GM23338 (cell line): ENCODE results near the gene KLK2. TPM values are rescaled to one million over a fixed set of nuclear protein-coding genes. Genes with fewer than 3 reads are reported as not detected.

ENCODE experiments used
- ATAC-seq: fragments of 200-7000 bp; cut with Tn5 transposase; 3 replicates; pipeline ENCODE4 v1.9.1; 2020
- DNase-seq: peaks from one replicate; pipeline ENCODE4 v3.0.0-alpha.2; 2015; ENCODE audit warnings: low spot score
- H2AFZ ChIP-seq: fragments of 200-600 bp; sonication (generic); 2 replicates; pipeline ENCODE4 v1.8.0; 2016; ENCODE audit warnings: antibody characterized with exemption, mild to moderate bottlenecking, moderate library complexity
- H3F3A ChIP-seq: fragments of 200-600 bp; sonication (generic); replicated peaks from 2 replicates; pipeline ENCODE4 v1.8.0; 2017; ENCODE audit warnings: antibody characterized with exemption, mixed run types, low read depth
- H3K27ac ChIP-seq: fragments of 200-600 bp; sonication (generic); 2 replicates; pipeline ENCODE4 v1.6.1; 2016; ENCODE audit warnings: low read depth
- H3K27me3 ChIP-seq: fragments of 200-600 bp; sonication (generic); 2 replicates; pipeline ENCODE4 v1.8.0; 2016; ENCODE audit warnings: mild to moderate bottlenecking, mixed run types, moderate library complexity; ENCODE audit not compliant: insufficient read depth
- H3K36me3 ChIP-seq: fragments of 200-600 bp; sonication (generic); 2 replicates; pipeline ENCODE4 v1.8.0; 2016; ENCODE audit warnings: mild to moderate bottlenecking; ENCODE audit not compliant: insufficient read depth
- H3K4me1 ChIP-seq: fragments of 200-600 bp; sonication (generic); 2 replicates; pipeline ENCODE4 v1.8.0; 2016; ENCODE audit warnings: mild to moderate bottlenecking, moderate library complexity; ENCODE audit not compliant: insufficient read depth
- H3K4me2 ChIP-seq: fragments of 200-600 bp; sonication (generic); 2 replicates; pipeline ENCODE4 v1.7.1; 2017; ENCODE audit warnings: mixed run types
- H3K4me3 ChIP-seq: fragments of 200-600 bp; sonication (generic); 2 replicates; pipeline ENCODE4 v1.6.1; 2016; ENCODE audit warnings: mixed run types
- H3K79me2 ChIP-seq: fragments of 200-600 bp; sonication (generic); replicated peaks from 2 replicates; pipeline ENCODE4 v1.8.0; 2017; ENCODE audit warnings: mild to moderate bottlenecking; ENCODE audit not compliant: insufficient read depth
- H3K9me2 ChIP-seq: fragments of 200-600 bp; sonication (generic); 2 replicates; pipeline ENCODE4 v1.8.0; 2017; ENCODE audit not compliant: insufficient read depth
- H4K20me1 ChIP-seq: fragments of 200-600 bp; sonication (generic); replicated peaks from 2 replicates; pipeline ENCODE4 v1.8.0; 2017; ENCODE audit warnings: mild to moderate bottlenecking; ENCODE audit not compliant: insufficient read depth
- H3K27ac Mint-ChIP-seq: 2 replicates; pipeline ENCODE4 v1.8.0; 2020; ENCODE audit warnings: inconsistent platforms, mild to moderate bottlenecking, moderate library complexity, mixed read lengths
- H3K27me3 Mint-ChIP-seq: 3 replicates; pipeline ENCODE4 v1.8.0; 2022; ENCODE audit warnings: low read depth, mild to moderate bottlenecking, moderate library complexity, mixed read lengths, inconsistent platforms; ENCODE audit not compliant: insufficient read depth, poor library complexity
- H3K36me3 Mint-ChIP-seq: 3 replicates; pipeline ENCODE4 v1.8.0; 2021; ENCODE audit warnings: low read depth, mild to moderate bottlenecking, inconsistent platforms, moderate library complexity, mixed read lengths
- H3K4me1 Mint-ChIP-seq: 3 replicates; pipeline ENCODE4 v1.8.0; 2020; ENCODE audit warnings: mild to moderate bottlenecking, inconsistent platforms, mixed read lengths
- H3K4me3 Mint-ChIP-seq: 3 replicates; pipeline ENCODE4 v1.8.0; 2021; ENCODE audit warnings: moderate library complexity, mild to moderate bottlenecking, inconsistent platforms, mixed read lengths
- H3K9me3 Mint-ChIP-seq: 3 replicates; pipeline ENCODE4 v1.8.0; 2020; ENCODE audit warnings: moderate library complexity, mild to moderate bottlenecking, inconsistent platforms, mixed read lengths
- CTCF ChIP-seq, 2 experiments: fragments of 200-600 bp in 1 of 2; sonication (generic) in 1 of 2; conservative IDR thresholded peaks; 2 replicates each; pipeline versions ENCODE4 v1.5.1 to v1.6.1; 2016 to 2017; ENCODE audit warnings: antibody characterized with exemption in 2 of 2, low read depth in 2 of 2, mild to moderate bottlenecking in 2 of 2, moderate library complexity in 1 of 2
- ETS1 ChIP-seq: IDR thresholded peaks from 2 replicates; pipeline ENCODE4 v1.6.1; 2016; ENCODE audit warnings: antibody characterized with exemption
- EZH2 ChIP-seq: fragments of 200-600 bp; sonication (generic); IDR thresholded peaks from one replicate; pipeline ENCODE4 v1.8.0; 2017; ENCODE audit warnings: antibody characterized with exemption, mild to moderate bottlenecking, low read depth; ENCODE audit not compliant: unreplicated experiment
- EZH2phosphoT487 ChIP-seq: fragments of 200-600 bp; sonication (generic); IDR thresholded peaks from one replicate; pipeline ENCODE4 v1.8.1; 2018; ENCODE audit warnings: antibody characterized with exemption; ENCODE audit not compliant: unreplicated experiment
- NANOG ChIP-seq: IDR thresholded peaks from 2 replicates; pipeline ENCODE4 v1.6.1; 2016; ENCODE audit warnings: antibody characterized with exemption, borderline replicate concordance
- POLR2AphosphoS5 ChIP-seq: IDR thresholded peaks from 2 replicates; pipeline ENCODE4 v1.6.1; 2016; ENCODE audit warnings: antibody characterized with exemption, low read depth
- STAT1 ChIP-seq: IDR thresholded peaks from one replicate; pipeline ENCODE4 v1.6.1; 2016; ENCODE audit warnings: antibody characterized with exemption; ENCODE audit not compliant: unreplicated experiment
- ZNF114 ChIP-seq: fragments of 250-450 bp; sonication (Bioruptor Pico); IDR thresholded peaks from 2 replicates; pipeline ENCODE4 v1.5.0; 2020; ENCODE audit warnings: mild to moderate bottlenecking, moderate library complexity
- ZNF331 ChIP-seq: fragments of 250-450 bp; sonication (Bioruptor Pico); IDR thresholded peaks from 2 replicates; pipeline ENCODE4 v1.5.0; 2020; ENCODE audit warnings: low read depth, mild to moderate bottlenecking, moderate library complexity
- polyA plus RNA-seq: library from polyadenylated mRNA; unstranded; fragments of >200 nt; fragmentation: Nextera tagmentation; extraction: Ambion mirVana; gene quantifications from 2 replicates; pipeline ENCODE4 v1.2.1, GENCODE V29; 2016
- total RNA-seq: library from RNA; depleted of rRNA; stranded (reverse); fragments of >200 nt; shearing (Covaris generic); gene quantifications from 2 replicates; pipeline ENCODE4 v1.2.3, GENCODE V29; 2014
- TF ChIP-seq, protein P1 (sequence below): IDR thresholded peaks from one replicate; pipeline ENCODE4 v1.6.1; 2018; ENCODE audit warnings: antibody characterized with exemption; ENCODE audit not compliant: unreplicated experiment

The KLK2 gene
- total and polyA plus RNA-seq, 2 experiments from 2014 or later = 0.18 to 0.69 TPM

- H3K36me3 ChIP-seq = no peaks in the 10 kb centered on the region
- no peaks in the 10 kb centered on the region for H3K9me2 ChIP-seq
- H3K27me3 ChIP-seq = peaks cover 3% of the 10 kb centered on the region; the same call in 1 of the 2 replicates
- no peak overlapping the region for H2AFZ ChIP-seq
- H3K4me1 Mint-ChIP-seq = no peaks in the 10 kb centered on the region
- H3K4me2 ChIP-seq = no peak overlapping the region
- H3K36me3 Mint-ChIP-seq = peaks cover 20% of the 10 kb centered on the region
- H3K27ac Mint-ChIP-seq = no peak overlapping the region
- no peak for DNase-seq
- no peak overlapping the region for H3K27ac ChIP-seq
- peaks cover 42% of the 10 kb centered on the region for H3K9me3 Mint-ChIP-seq
- no peak overlapping the region for H3K4me3 Mint-ChIP-seq
- H3F3A ChIP-seq = no peaks in the 10 kb centered on the region
- peaks cover 9% of the 10 kb centered on the region; the same call in 1 of the 2 replicates for H3K4me1 ChIP-seq
- H4K20me1 ChIP-seq = no peaks in the 10 kb centered on the region
- no peak for ATAC-seq
- TF ChIP-seq ZNF331 (CRISPR knock-in tag) (no peak), ZNF114 (CRISPR knock-in tag) (no peak), NANOG (no peak), CTCF (conservative IDR thresholded peaks at IDR 0.05; ENCODE audit: low read depth in 2 of 2) (no peak), EZH2phosphoT487 (no peak), ETS1 (no peak), POLR2AphosphoS5 (no peak), EZH2 (no peak), STAT1 (no peak)
- TF ChIP-seq, protein P1, sequence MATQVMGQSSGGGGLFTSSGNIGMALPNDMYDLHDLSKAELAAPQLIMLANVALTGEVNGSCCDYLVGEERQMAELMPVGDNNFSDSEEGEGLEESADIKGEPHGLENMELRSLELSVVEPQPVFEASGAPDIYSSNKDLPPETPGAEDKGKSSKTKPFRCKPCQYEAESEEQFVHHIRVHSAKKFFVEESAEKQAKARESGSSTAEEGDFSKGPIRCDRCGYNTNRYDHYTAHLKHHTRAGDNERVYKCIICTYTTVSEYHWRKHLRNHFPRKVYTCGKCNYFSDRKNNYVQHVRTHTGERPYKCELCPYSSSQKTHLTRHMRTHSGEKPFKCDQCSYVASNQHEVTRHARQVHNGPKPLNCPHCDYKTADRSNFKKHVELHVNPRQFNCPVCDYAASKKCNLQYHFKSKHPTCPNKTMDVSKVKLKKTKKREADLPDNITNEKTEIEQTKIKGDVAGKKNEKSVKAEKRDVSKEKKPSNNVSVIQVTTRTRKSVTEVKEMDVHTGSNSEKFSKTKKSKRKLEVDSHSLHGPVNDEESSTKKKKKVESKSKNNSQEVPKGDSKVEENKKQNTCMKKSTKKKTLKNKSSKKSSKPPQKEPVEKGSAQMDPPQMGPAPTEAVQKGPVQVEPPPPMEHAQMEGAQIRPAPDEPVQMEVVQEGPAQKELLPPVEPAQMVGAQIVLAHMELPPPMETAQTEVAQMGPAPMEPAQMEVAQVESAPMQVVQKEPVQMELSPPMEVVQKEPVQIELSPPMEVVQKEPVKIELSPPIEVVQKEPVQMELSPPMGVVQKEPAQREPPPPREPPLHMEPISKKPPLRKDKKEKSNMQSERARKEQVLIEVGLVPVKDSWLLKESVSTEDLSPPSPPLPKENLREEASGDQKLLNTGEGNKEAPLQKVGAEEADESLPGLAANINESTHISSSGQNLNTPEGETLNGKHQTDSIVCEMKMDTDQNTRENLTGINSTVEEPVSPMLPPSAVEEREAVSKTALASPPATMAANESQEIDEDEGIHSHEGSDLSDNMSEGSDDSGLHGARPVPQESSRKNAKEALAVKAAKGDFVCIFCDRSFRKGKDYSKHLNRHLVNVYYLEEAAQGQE = no peak
- no peak overlapping the region for H3K4me3 ChIP-seq
- H3K27me3 Mint-ChIP-seq = peaks cover 9% of the 10 kb centered on the region
- H3K79me2 ChIP-seq = no peaks in the 10 kb centered on the region
Observed at GRCh38 chr19:50880241-50880640, 7.0 kb downstream of the KLK2 start.

DNA sequence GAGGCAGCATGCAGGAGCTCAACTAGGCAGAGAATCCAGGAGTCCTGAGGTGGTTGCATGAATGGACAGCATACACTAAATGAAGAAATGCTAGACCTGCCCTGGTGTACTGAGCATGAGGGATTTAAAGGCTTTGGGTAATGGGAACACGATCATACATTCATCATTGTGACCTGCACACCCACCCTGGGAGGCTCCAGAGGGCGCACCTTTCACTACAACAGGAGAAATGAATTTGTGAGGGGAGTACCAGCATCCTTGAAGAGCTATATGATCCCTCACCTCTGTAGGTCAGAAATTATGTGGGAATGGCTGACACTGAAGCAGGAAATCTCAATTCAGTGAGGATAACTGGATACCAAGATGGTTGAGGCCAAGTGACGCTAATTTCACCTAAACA, 8.9 kb downstream of the KLK2 start:
- no peaks in the 10 kb centered on the region for H3K9me2 ChIP-seq
- peaks cover 11% of the 10 kb centered on the region for H3K27me3 Mint-ChIP-seq
- no peak for ATAC-seq
- peaks cover 3% of the 10 kb centered on the region; the same call in 1 of the 2 replicates for H3K27me3 ChIP-seq
- H3K9me3 Mint-ChIP-seq = peaks cover 61% of the 10 kb centered on the region
- no peak for DNase-seq
- no peak overlapping the region for H2AFZ ChIP-seq
- H3K4me2 ChIP-seq = no peak overlapping the region
- TF ChIP-seq, protein P1 = no peak
- TF ChIP-seq CTCF (conservative IDR thresholded peaks at IDR 0.05; ENCODE audit: low read depth in 2 of 2) = peak in 1 of 2 experiments; percentile 55; a peak in 3 of 4 replicates
- H3K4me1 Mint-ChIP-seq = no peaks in the 10 kb centered on the region; the same call in 2 of the 3 replicates
- H3K36me3 Mint-ChIP-seq = peaks cover 34% of the 10 kb centered on the region
- H3K79me2 ChIP-seq = no peaks in the 10 kb centered on the region
- no peaks in the 10 kb centered on the region for H4K20me1 ChIP-seq
- no peaks in the 10 kb centered on the region for H3K36me3 ChIP-seq
- H3K4me3 Mint-ChIP-seq = no peak overlapping the region
- H3K4me1 ChIP-seq = peaks cover 7% of the 10 kb centered on the region; the same call in 1 of the 2 replicates
- H3K27ac ChIP-seq = no peak overlapping the region
- H3K4me3 ChIP-seq = no peak overlapping the region
- no peaks in the 10 kb centered on the region for H3F3A ChIP-seq
- no peak overlapping the region for H3K27ac Mint-ChIP-seq
